DMS 273 treated with DMSO at 0.1 percent for 48 hours (cell line): ENCODE data around the gene CD52.

Experiments
- DNase-seq: peaks from one replicate; lab custom pipeline; 2025; lab: John Stamatoyannopoulos, UW

Gene CD52

GRCh38 chr1:26317612-26318337 is at the start of gene CD52:
TSS of gene CD52 (plus strand) at chr1:26317958. CDS start at chr1:26318018, 60 bp downstream.
- no peak for DNase-seq

- no peak for DNase-seq
Measured at GRCh38 chr1:26268290-26269197, 49.2 kb upstream of the CD52 start.

DNA sequence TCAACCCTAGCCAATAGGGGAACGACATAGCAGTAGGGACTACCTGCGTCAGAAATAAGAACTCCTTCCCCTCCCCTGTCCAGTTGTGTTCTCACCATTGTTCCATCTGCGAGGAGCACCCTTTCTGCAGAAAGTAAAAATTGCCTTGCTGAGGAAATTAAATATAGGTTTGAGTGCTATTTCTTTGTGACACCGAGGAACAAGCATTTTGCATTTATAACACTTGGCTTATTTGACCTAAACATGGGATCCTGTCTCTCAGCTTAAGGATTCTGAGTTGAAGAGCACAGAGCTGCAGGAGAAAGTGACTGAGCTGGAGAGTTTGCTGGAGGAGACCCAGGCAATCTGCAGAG is 48.6 kb upstream of the CD52 start:
- no peak for DNase-seq

DNA sequence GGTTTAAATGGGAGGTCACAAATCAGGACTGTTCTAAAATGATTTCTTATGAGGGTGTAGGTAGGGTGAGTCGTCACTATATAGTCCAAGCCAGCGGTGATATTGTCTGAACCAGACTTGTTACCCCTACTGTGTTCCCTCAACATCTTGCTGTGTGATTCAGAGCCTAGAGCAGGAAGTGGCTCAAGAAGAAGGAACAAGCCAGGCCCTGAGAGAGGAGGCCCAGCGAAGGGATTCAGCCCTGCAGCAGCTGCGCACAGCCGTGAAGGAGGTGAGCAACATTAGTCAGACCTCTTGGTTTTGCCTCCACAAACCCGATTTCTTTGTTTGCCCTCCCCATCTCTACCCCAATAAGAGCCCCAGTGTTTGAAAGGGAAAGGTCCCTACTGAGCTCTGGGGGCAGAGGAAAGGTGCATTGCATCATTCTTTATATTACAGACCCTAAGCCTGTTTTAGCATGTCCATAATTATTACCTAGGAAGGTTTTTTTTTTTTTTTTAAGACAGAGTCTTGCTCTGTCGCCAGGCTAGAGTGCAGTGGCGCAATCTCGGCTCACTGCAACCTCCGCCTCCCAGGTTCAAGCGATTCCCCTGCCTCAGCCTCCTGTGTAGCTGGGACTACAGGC is 42.8 kb upstream of the CD52 start:
- DNase-seq = no peak

- DNase-seq = peak; percentile 69
Measured at GRCh38 chr1:26275580-26276431, 42.0 kb upstream of the CD52 start.

DNA sequence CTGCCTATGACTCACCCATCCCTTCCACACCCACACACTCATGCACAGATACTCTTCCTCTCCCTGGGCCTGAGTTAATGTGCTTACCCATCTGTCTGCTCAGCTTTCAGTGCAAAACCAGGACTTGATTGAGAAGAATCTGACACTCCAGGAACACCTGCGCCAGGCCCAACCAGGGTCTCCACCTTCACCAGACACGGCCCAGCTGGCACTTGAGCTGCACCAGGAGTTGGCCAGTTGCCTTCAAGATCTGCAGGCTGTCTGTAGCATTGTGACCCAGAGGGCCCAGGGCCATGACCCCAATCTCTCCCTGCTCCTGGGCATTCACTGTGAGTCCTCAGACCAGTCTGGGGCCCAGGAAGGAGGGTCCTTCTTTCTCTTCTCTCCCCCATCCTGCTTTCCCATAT is 41.3 kb upstream of the CD52 start:
- DNase-seq = peak; percentile 74

DNA sequence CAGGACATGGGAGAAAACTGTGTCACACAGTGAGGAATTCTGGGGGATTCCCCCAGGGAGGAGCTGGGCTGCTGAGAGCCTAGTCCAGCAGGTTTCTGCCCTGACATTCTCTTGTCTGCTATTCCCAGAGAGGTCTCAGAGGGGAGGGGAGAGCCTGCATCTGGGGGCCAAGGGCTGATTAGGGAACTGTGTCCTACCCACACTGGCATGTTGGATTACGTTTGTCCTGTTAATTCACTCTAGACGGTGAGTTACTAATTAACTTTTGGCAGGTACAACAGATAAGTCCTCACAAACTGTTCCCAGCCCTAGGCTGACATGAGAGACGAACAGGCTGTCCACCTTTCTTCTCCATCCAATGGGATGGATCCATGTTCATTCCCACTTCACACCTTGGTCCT is 40.5 kb upstream of the CD52 start:
- DNase-seq = no peak

DNA sequence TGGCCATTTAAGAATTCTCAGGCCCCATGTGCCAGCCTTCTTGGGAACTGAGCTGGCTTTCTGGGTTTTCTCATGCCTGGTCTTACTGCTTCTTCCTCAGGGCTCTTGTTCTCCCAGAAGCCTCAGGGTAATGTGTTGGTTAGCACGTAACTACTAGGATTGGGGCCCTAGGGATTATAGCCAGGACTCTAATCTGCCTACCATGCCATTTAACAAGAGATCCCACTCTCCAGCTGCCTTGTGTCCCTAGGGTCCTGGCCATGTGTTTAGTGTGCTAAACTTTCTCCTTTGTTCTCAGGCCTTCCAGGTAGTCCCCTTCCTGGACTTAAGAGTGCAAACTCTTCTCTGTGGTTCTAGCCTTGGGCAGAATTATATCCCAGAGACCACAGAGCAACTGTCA is 40.0 kb upstream of the CD52 start:
- DNase-seq = peak; percentile 23

GRCh38 chr1:26278303-26278702 is 39.5 kb upstream of the CD52 start:
- DNase-seq = no peak

DNA sequence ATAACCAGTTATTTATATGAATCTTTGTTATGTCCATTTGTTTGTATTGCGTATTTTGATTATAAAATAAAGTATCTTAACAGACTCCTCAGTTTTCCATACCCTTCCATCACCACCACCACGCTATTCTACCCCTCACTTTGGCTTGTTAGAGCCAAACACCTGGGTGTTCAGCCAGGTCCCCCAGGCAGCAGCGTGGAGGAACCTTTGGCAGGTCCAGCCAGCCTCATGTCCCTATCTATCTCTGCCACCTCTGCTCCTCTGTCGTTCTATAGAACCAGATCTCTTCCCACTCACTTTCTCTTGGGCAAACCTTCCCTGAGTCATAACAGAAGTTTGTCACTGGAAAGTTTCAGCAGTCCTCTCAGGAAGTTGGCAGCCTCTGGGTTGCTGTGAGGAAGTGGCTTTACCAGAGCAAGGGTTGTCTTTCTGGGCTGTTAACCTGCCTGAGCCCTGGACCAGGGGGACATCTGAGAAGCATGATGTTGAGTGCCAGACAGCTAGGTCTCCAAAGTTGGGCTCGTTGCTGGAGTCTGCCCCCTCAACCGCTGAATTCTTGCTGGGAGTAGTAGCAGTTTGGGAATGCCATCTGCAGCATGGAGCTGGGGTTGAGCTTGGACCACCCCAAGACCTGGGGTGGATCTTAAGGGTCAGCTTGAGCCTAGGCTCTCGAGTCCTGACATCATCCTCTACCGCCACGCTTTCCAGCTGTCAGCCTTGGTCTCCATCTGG is 38.9 kb upstream of the CD52 start:
- DNase-seq = peak; percentile 84

- DNase-seq = peak; percentile 84
Measured at GRCh38 chr1:26279456-26280332, 38.1 kb upstream of the CD52 start, which contains the start of gene SH3BGRL3. TSS of gene SH3BGRL3 (plus strand) at chr1:26280086. CDS start at chr1:26280156, 70 bp downstream.

- no peak for DNase-seq
Measured at GRCh38 chr1:26280333-26281042, 37.3 kb upstream of the CD52 start.

GRCh38 chr1:26281091-26281958 is 36.4 kb upstream of the CD52 start:
- DNase-seq = no peak

GRCh38 chr1:26281971-26282370 is 35.8 kb upstream of the CD52 start:
- DNase-seq = no peak

DNA sequence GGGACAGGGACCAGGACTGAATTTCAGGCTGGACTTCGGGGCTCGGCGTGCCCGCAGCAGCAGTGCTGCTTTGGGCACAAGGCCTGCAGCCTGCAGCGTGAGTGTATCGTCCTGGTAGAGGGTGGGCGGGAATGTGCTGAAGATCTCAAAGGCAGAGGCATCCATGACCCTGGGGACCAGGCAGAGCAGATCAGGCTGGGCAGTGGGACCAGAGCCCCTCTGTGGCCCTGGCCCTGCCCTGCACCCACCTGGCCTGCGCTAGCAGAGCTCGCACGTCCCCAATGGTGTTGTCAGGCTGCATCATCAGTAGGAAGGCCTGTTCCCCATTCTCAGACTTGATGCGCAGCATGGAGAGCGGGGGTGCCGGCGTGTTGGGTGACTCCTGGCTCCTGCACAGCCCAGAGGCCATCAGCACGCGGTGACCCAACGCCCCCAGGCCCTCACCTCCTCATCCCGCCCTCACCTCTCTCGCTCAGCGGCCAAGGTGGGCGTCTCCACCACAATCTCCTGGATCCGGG is 35.3 kb upstream of the CD52 start:
- no peak for DNase-seq

- no peak for DNase-seq
Measured at GRCh38 chr1:26283279-26283853, 34.4 kb upstream of the CD52 start.

GRCh38 chr1:26283871-26284596 is 33.7 kb upstream of the CD52 start:
- no peak for DNase-seq
